ENCODE results near the gene ID2. TPM values are rescaled to one million over a fixed set of nuclear protein-coding genes. Genes with fewer than 3 reads are reported as not detected.

The ID2 gene
- total and polyA plus RNA-seq, 2 of the 13 experiments (the other 11 are each of a cell fraction or from before 2014, with no cell fraction given) = 214 to 719 TPM

DNA sequence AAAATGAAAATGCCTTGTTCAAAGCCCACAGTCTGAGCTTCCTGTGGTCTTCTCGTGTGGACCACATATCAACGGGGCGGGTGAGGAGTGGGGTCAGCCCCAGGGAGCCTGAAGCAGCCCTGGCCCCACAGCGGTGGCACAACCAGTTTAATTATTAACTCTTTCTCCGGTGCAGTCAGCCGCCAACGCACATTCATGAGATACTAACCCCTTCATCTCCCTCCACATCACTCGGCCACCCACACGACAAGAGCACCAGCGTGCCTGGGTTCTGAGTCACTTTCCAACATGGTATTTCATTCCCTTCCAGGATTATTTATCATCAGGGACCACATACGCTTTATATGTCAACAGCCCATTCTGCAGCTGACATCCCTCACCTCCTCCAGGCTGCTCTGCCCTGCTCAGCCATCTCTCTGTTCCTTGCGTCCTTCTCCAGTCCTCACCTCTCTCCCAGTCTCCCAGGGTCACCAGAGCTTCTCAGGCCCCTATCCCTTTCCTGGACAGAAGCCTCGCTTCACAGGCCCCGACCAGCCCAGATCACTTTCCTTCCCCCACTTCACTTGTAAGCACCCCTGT, 48.0 kb upstream of the ID2 start (continued):
- no peak for TF ChIP-seq ZNF558 (CRISPR knock-in tag; IDR thresholded peaks at IDR 0.05; ENCODE audit: borderline replicate concordance)
- TF ChIP-seq, protein P1, sequence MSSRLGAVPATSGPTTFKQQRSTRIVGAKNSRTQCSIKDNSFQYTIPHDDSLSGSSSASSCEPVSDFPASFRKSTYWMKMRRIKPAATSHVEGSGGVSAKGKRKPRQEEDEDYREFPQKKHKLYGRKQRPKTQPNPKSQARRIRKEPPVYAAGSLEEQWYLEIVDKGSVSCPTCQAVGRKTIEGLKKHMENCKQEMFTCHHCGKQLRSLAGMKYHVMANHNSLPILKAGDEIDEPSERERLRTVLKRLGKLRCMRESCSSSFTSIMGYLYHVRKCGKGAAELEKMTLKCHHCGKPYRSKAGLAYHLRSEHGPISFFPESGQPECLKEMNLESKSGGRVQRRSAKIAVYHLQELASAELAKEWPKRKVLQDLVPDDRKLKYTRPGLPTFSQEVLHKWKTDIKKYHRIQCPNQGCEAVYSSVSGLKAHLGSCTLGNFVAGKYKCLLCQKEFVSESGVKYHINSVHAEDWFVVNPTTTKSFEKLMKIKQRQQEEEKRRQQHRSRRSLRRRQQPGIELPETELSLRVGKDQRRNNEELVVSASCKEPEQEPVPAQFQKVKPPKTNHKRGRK (CRISPR knock-in tag; IDR thresholded peaks at IDR 0.05) = no peak
- no peak for TF ChIP-seq HNRNPL (IDR thresholded peaks at IDR 0.05; ENCODE audit: low read depth, low read length)
- peak; percentile 75; the same call in 1 of the 2 replicates for TF ChIP-seq REPIN1 (CRISPR knock-in tag; IDR thresholded peaks at IDR 0.05; ENCODE audit: borderline replicate concordance, low read depth)
- TF ChIP-seq SUZ12 (IDR thresholded peaks at IDR 0.05; ENCODE audit: low read depth, low read length) = no peak
- TF ChIP-seq, protein P2, sequence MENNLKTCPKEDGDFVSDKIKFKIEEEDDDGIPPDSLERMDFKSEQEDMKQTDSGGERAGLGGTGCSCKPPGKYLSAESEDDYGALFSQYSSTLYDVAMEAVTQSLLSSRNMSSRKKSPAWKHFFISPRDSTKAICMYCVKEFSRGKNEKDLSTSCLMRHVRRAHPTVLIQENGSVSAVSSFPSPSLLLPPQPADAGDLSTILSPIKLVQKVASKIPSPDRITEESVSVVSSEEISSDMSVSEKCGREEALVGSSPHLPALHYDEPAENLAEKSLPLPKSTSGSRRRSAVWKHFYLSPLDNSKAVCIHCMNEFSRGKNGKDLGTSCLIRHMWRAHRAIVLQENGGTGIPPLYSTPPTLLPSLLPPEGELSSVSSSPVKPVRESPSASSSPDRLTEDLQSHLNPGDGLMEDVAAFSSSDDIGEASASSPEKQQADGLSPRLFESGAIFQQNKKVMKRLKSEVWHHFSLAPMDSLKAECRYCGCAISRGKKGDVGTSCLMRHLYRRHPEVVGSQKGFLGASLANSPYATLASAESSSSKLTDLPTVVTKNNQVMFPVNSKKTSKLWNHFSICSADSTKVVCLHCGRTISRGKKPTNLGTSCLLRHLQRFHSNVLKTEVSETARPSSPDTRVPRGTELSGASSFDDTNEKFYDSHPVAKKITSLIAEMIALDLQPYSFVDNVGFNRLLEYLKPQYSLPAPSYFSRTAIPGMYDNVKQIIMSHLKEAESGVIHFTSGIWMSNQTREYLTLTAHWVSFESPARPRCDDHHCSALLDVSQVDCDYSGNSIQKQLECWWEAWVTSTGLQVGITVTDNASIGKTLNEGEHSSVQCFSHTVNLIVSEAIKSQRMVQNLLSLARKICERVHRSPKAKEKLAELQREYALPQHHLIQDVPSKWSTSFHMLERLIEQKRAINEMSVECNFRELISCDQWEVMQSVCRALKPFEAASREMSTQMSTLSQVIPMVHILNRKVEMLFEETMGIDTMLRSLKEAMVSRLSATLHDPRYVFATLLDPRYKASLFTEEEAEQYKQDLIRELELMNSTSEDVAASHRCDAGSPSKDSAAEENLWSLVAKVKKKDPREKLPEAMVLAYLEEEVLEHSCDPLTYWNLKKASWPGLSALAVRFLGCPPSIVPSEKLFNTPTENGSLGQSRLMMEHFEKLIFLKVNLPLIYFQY (CRISPR knock-in tag; IDR thresholded peaks at IDR 0.05; ENCODE audit: borderline replicate concordance) = no peak
- no peak for TF ChIP-seq FOXM1 (CRISPR knock-in tag; IDR thresholded peaks at IDR 0.05)
- TF ChIP-seq, protein P3, sequence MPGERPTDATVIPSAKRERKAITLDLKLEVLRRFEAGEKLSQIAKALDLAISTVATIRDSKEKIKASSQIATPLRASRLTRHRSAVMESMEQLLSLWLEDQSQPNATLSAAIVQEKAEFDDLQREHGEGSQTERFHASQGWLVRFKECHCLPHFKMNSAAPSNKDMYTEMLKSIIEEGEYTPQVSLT (CRISPR knock-in tag; IDR thresholded peaks at IDR 0.05; ENCODE audit: borderline replicate concordance, low read depth) = no peak
- TF ChIP-seq, protein P4, sequence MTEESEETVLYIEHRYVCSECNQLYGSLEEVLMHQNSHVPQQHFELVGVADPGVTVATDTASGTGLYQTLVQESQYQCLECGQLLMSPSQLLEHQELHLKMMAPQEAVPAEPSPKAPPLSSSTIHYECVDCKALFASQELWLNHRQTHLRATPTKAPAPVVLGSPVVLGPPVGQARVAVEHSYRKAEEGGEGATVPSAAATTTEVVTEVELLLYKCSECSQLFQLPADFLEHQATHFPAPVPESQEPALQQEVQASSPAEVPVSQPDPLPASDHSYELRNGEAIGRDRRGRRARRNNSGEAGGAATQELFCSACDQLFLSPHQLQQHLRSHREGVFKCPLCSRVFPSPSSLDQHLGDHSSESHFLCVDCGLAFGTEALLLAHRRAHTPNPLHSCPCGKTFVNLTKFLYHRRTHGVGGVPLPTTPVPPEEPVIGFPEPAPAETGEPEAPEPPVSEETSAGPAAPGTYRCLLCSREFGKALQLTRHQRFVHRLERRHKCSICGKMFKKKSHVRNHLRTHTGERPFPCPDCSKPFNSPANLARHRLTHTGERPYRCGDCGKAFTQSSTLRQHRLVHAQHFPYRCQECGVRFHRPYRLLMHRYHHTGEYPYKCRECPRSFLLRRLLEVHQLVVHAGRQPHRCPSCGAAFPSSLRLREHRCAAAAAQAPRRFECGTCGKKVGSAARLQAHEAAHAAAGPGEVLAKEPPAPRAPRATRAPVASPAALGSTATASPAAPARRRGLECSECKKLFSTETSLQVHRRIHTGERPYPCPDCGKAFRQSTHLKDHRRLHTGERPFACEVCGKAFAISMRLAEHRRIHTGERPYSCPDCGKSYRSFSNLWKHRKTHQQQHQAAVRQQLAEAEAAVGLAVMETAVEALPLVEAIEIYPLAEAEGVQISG (CRISPR knock-in tag; IDR thresholded peaks at IDR 0.05) = peak; percentile 49
- TF ChIP-seq ZNF317 (CRISPR knock-in tag; IDR thresholded peaks at IDR 0.05) = no peak
- TF ChIP-seq XRCC5 (optimal IDR thresholded peaks at IDR 0.05; ENCODE audit: low read length) = peak; percentile 51
- no peak; the same call in 1 of the 2 replicates for TF ChIP-seq YEATS2 (CRISPR knock-in tag; IDR thresholded peaks at IDR 0.05; ENCODE audit: borderline replicate concordance)
- TF ChIP-seq, protein P5, sequence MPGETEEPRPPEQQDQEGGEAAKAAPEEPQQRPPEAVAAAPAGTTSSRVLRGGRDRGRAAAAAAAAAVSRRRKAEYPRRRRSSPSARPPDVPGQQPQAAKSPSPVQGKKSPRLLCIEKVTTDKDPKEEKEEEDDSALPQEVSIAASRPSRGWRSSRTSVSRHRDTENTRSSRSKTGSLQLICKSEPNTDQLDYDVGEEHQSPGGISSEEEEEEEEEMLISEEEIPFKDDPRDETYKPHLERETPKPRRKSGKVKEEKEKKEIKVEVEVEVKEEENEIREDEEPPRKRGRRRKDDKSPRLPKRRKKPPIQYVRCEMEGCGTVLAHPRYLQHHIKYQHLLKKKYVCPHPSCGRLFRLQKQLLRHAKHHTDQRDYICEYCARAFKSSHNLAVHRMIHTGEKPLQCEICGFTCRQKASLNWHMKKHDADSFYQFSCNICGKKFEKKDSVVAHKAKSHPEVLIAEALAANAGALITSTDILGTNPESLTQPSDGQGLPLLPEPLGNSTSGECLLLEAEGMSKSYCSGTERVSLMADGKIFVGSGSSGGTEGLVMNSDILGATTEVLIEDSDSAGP (CRISPR knock-in tag; IDR thresholded peaks at IDR 0.05; ENCODE audit: borderline replicate concordance) = no peak; the same call in 1 of the 2 replicates
- TF ChIP-seq ZNF567 (CRISPR knock-in tag; IDR thresholded peaks at IDR 0.05; ENCODE audit: borderline replicate concordance) = no peak
- peak; percentile 66; the same call in 1 of the 2 replicates for TF ChIP-seq MEF2D (CRISPR knock-in tag; IDR thresholded peaks at IDR 0.05)
- TF ChIP-seq ZNF547 (CRISPR knock-in tag; IDR thresholded peaks at IDR 0.05) = no peak; the same call in 1 of the 2 replicates
- TF ChIP-seq ZNF205 (CRISPR knock-in tag; IDR thresholded peaks at IDR 0.05) = no peak
- TF ChIP-seq ZNF777 (CRISPR knock-in tag; IDR thresholded peaks at IDR 0.05) = no peak
- TF ChIP-seq, protein P6, sequence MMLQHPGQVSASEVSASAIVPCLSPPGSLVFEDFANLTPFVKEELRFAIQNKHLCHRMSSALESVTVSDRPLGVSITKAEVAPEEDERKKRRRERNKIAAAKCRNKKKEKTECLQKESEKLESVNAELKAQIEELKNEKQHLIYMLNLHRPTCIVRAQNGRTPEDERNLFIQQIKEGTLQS (CRISPR knock-in tag; IDR thresholded peaks at IDR 0.05) = peak; percentile 89

Measured in HepG2 (cell line).